COLO668 (cell line): Measurements from ENCODE around the gene GNAI2.

ENCODE experiments used
- DNase-seq: peaks from one replicate; lab custom pipeline; 2025; ENCODE audit not compliant: unreplicated experiment; lab: John Stamatoyannopoulos, UW

GNAI2 gene

DNA sequence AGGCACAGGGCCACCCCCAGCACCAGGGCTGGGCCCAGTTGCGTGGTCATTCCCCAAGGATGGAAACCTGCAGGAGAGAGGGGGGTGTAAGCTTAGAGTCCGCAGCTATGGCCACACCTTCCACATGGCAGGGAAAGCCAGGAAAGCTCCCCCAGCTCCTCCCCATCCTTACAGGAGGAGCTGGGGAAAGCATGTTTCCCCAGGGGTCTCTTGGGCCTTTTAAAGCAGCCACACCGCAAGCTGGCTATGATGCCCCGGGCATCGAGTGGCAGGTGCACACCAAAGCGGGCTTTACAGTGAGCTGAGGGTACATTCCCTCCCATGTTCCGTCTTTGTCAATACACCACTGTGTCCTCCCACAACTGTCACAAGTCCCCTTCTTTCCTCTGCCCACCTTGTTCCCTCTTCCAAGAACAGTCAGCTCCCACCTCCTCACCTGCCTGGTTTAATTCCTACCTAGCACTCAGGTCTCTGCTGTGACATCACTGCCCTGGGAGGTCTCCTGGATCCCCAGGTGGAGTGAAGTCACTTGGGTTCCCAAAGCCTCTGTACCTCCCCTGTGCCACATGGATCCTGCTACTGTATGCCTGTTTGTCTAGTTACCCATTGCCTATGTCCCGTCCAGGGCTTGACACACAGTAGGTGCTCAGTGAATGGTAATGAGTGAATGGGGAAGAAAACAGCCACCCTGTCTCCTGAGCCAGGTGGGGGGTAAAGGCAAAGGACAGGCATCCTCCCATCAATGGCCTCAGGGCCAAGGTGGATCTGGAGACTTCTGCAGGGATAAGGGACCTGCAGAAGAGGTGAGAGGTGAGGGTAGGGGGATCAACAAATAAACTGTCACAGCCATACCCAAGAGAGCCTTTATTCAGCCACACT is 59.8 kb downstream of the GNAI2 start:
- no peak for DNase-seq

DNA sequence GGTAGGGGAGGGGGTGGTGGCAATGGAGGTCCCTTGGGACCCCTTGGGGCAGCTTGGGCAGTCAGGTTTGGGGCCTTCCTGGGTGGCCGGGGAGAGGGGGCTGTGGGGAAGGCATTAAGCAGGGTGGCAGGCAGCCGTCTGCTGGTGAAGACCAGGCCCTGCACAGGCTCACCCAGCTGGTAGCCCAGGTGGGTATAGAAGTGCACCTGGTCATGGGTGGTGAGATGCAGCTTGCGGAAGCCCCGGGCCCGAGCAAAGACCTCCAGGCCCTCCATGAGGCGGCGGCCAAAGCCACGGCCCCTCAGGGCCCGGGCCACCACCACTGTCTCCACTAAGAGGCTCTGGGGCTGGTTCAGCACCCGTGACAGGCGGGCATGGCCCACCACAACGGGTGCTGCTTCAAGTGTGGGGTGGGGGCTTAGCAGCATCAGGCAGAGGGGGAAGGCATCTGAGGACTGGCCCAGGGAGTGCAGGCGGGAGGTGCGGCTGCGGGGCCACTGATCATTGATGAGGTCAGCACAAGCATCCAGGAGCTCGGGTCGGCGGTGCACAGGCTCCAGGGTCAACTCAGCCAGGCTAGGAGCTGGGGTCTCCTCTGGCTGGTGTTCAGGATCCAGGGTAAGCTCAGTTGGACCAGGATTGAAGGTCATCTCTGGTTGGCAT is 60.8 kb downstream of the GNAI2 start:
- no peak for DNase-seq

DNA sequence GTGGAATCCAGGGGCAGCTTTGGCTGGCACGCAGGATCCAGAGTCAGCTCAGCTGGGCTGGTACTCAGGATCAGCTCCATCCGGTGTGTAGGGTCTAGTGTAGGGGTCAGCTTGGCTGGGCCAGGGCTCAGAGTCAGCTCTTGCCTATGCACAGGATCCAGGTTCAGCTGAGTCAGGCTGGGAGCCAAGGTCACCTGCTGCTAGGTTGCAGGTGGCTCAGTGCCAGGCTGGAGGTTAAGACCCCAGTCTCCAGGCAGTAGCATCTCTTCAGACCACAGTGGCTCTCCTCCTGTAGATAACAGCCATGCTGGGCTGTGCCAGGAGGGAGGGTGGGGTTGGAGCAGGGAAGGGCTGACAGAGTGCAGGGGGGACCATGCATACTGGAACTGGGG is 61.4 kb downstream of the GNAI2 start:
- no peak for DNase-seq

DNA sequence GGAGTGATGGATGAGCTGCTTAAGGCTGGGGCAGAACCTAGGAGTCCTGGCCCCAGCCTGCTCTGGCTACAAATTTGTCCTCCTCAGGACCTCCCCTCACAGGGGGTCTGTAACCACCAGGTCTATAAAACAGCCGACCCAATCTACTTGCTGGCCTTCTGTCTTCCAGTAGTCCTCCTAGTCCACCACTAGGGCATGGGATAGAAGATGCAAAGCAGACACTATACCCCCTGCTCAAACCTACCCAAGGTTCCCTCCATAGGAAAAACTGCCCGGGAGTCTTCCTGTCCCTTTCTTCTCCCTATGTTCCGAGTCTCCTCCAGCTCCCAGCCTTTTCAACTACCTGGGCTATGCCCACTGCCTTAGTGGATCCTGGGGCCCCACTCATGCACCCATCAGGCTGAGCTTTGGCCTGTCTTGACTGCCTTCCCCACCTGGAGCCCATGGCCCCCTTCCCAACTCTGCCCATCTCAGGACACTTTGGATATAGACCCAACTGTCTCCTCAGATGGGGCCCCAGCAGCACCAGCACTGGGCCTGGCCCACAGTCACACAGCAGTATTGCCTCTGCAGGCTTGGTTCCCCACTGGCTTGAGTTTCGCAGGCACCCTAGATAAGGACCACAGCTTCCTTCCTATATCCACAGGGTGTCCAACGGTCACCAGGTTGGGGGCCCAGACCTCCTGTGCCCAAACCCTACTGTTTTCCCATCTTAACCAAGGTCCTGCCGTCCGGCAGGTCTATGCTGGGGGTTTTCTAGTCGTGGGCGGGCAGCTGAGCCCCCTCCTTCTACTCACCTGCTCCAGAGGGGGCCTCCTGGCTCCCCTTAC is 62.1 kb downstream of the GNAI2 start:
- no peak for DNase-seq

DNA sequence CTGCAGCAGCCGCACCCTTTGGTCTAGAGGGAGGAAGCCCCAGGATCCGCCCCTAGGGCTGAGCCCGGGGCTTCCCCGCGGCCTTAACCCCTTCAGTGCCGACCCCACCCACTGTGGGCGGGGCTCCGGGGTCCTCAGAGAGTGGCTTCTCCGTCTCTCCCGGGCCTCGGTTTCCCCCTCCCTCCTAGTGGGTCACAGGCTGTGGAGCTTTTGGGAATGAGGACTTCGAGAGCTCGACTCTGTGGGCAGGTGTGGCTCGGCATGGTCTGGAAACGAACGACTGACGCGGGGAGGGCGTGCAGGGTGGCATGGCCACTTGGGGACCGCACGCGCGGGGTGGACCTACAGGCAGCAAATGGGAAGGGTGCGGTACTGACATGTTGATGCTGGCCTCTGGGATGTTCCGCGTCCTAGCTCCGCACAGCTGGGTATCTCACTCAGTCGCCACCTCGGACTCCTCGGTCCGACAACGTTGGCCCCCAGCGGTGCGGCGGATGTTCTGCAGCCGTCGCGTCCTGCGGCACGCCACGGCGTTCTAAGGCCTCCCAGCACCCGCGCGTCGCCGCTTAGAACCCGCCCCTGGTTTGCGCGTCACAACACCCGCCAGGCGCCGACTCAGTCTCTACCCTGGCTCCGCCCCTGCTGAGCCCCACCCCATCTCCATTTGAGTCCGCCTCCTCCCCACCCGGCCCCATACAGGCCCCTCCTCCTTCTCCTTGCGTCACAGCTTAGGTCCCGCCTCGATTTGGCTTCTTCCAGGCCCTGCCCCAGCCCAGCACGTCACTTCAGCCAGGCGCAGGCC is 63.0 kb downstream of the GNAI2 start, which contains the start of the genes HYAL3 and NAA80:
HYAL3 (minus strand) TSS at position 570 of the 802 bp plus-strand sequence. CDS start 3,803 bp downstream, outside the sequence.
NAA80 (minus strand) TSS at position 570 of the 802 bp plus-strand sequence. CDS start 1,942 bp downstream, outside the sequence.
- DNase-seq, result peak; percentile 97

DNA sequence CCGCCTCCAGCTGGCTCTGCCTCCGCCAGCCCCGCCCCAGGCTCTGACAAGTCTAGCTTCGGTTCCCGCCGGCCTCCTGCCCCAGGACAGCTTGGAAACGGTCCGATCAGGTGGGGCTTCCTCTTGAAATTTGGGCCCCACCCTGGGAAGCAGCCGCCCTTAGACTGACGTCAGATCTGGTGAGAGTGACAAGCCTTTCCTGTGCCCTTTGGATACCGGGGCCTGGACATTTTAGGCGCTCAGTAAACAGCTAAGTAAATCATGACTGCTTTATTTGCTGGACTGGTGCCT is 63.6 kb downstream of the GNAI2 start:
- no peak for DNase-seq

DNA sequence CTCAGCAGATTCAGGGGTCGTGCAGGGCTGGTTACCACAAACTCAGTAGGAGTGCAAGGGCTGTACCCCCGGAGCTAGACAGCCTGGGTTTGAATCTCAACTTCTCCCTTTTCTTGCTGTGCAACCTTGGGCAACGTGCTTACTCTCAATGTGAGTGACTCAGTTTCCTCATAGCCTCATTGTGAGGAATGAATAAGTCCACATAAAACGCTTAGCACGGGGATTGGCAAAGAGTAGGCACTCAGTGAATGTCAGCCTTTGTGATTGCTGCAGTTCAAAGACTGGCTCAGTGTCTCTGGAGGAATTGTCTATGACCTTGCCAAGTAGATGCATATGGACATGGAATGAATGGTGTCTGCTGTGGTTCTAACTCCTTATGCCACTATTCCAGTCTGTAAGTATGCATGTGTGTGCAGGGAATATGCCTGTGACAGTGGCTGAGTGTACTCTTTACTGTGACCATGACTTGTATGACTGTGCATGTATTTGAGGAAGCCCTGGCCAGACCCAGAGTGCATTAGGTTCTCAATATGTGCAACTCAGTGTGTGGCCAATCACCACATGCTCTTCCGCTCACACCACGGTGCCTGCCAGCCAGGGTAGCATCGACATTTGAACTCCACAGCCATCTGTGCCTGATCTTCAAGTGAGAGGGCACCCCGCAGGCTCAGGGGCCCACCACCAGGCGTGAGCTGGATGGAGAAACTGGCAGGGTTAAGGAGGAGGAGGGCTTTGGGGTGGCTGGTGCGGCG is 64.1 kb downstream of the GNAI2 start:
- no peak for DNase-seq

DNA sequence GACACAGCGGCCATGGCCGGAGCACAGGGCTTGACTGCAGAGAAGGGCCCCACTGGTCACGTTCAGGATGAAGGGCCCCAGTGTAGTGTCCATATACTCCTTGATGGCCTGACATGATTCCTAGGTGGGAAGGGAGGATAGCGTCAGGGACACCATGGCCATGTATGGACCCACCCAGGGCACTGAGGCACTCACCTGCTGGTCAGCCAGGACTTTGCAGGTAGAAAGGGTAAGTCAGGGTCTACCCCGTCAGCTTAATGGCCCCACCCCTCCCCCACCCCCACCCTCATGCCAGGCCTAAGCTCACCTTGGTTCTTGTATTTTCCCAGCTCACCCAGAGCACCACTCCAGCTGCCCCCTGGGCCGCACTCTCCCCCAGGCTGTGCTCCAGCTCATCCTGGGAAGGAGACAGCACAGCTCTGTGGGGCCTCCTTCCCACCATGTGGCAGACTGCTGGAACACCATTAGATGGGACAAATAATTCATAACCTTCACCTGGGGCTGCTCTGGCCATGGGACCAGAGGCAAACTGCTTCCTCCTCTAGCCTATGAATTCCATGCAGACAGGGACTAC is 64.8 kb downstream of the GNAI2 start:
- DNase-seq, result no peak

DNA sequence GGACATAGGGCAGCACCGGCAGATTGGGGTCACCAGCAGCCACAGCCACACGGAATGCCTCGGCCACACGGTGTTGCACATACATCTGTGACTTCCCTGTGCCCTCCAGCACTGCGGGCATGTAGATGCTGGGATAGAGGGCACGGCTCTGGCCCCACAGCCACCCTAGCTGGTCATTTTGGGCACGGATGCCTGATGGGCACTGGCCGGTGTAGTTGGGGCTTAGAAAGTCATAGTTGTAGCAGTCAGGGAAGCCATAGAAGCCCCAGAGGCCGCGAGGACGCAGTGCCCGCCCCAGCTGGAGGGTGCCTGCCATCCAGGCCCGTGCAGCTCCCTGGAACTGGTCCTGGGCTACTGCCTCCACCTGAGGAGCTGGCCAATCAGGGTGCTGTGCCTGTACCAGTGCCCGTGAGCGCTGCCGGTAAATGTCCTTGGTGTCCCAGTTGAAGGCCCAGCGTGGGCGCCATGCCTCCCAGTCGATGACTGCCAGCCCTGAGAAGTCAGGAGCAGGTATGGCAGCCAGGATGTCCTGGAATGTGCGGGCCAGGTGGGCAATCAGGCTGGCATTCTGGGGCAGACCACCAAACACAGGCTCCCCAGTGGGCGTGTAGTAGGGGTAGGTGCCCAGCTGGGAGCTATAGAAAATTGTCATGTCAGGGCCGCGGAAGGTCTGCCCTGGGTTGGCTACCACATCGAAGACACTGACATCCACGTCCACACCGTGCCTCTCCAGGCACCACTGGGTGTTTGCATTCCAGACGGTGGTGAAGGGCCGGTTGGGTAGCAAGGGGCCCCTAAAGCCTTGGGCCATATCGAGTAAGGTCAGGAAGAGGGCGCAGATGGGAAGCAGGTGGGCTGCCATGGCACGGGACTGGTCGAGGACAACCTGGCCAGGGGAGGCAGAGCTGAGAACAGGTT is 66.3 kb downstream of the GNAI2 start:
- DNase-seq, result no peak

DNA sequence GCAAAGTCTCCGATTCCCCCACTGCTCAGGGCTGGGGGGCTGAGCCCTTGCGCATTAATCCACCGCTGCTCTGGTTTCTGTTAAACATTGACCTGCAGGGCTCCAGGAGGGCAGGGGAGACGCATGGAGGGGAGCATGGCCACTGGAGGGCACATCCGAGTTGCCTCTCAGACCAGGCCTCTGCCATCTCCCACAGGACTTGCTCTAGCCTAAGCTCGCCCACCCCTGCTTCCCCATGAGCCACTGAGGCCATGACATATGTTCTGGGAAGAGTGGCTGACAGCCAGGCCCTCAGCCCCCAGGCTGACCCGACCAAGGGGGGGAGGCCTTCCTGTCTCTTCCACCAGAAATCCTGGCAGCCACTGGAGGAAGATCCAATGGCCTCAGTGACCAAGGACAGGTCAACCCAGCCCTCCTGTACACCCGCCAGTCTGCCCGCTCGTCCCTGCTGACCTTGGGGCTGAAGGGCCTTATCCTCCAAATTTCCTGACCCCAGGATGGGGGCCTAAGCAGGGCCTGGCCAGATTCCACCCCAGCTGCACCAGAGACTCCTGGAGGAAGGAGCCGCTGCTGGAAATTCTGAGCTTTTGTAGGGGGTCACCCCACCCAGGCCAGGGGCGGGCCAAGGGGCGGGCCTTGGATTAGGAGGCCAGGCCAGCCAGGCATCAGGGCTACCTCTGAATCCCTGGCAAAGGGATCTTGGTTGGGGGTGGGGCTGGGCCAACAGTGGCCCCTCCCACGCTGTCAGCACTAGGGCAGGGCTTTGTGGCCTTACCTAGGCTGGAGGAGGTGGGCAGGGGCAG is 67.2 kb downstream of the GNAI2 start, which contains the start of gene HYAL1:
HYAL1 (minus strand) TSS at position 562 of the 803 bp plus-strand sequence. CDS start 618 bp downstream, outside the sequence.
- no peak for DNase-seq

DNA sequence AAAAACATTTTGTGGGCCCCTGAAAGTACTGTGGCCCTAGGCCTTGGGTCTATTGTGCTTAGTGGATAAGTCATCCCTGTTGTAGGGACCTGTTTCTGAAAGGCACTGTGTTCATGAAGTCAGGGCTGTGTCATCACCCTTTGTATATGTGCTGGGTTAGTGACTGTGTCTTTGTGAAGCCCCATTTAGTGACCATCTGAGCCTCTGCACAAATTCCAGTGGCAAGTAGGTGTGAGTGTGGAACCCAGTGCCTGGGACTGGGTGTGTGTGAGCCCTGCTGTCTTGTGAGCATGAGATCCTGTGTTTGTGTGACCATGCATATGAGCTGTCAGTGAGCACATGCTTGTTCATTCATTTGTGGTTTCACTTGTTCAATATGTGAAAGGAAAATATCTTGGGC is 68.6 kb downstream of the GNAI2 start:
- DNase-seq, result no peak
